K562 (cell line): ENCODE data around the gene THRSP. TPM values are rescaled to one million over a fixed set of nuclear protein-coding genes. Genes with fewer than 3 reads are reported as not detected.

Source experiments
- CCNT2 ChIP-seq: IDR thresholded peaks from 2 replicates; pipeline ENCODE4 v1.6.1; 2011; ENCODE audit warnings: borderline replicate concordance, low read depth, mild to moderate bottlenecking, moderate library complexity, mixed read lengths, low read length; ENCODE audit not compliant: insufficient read length; ENCODE audit errors: extremely low read depth
- EHMT2 ChIP-seq: fragments of 450-650 bp; IDR thresholded peaks from 2 replicates; pipeline ENCODE4 v1.6.1; 2018; ENCODE audit warnings: antibody characterized with exemption
- FOXJ2 ChIP-seq: fragments of 200-800 bp; sonication (Bioruptor generic); IDR thresholded peaks from 2 replicates; pipeline ENCODE4 v1.6.1; 2016; ENCODE audit warnings: missing genetic modification characterization, missing compliant biosample characterization
- GATAD2A ChIP-seq: fragments of 450-650 bp; IDR thresholded peaks from 2 replicates; pipeline ENCODE4 v1.6.1; 2017
- MECOM ChIP-seq: fragments of 250-450 bp; sonication (Bioruptor Pico); IDR thresholded peaks from 2 replicates; pipeline ENCODE4 v1.8.0; 2022; ENCODE audit warnings: inconsistent platforms
- NFIX ChIP-seq: fragments of 250-450 bp; sonication (Bioruptor Pico); IDR thresholded peaks from 2 replicates; pipeline ENCODE4 v1.4.0; 2020; ENCODE audit warnings: low read depth, mild to moderate bottlenecking, moderate library complexity
- POLR3A ChIP-seq: IDR thresholded peaks from 2 replicates; pipeline ENCODE4 v1.6.1; 2011; ENCODE audit warnings: borderline replicate concordance, mild to moderate bottlenecking, moderate library complexity; ENCODE audit not compliant: insufficient read length, insufficient read depth; ENCODE audit errors: extremely low read depth
- RHOXF2B ChIP-seq: fragments of 250-450 bp; sonication (Bioruptor Pico); conservative IDR thresholded peaks from 2 replicates; pipeline ENCODE4 v1.5.1; 2021
- SMARCE1 ChIP-seq: fragments of 450-650 bp; IDR thresholded peaks from 2 replicates; pipeline ENCODE4 v1.7.1; 2016; ENCODE audit warnings: mild to moderate bottlenecking
- SNIP1 ChIP-seq: fragments of 450-650 bp; IDR thresholded peaks from 2 replicates; pipeline ENCODE4 v1.7.1; 2017; ENCODE audit warnings: low read depth, mild to moderate bottlenecking
- TOE1 ChIP-seq, 2 experiments: fragments of 450-650 bp in 1 of 2; sonication (generic) in 1 of 2; formaldehyde crosslinking in 1 of 2; IDR thresholded peaks; 2 replicates each; pipeline versions ENCODE4 v1.7.1 to v1.8.0; 2016 to 2022; ENCODE audit warnings: borderline replicate concordance in 2 of 2, mild to moderate bottlenecking in 2 of 2, antibody characterized with exemption in 1 of 2, inconsistent platforms in 1 of 2, low read depth in 1 of 2, missing genetic modification reagents in 1 of 2, moderate library complexity in 1 of 2
- ZNF184 ChIP-seq: sonication (generic); formaldehyde crosslinking; IDR thresholded peaks from 2 replicates; pipeline ENCODE4 v1.5.0; 2020; ENCODE audit warnings: missing genetic modification reagents
- ZNF644 ChIP-seq: fragments of 200-800 bp; sonication (Bioruptor generic); IDR thresholded peaks from 2 replicates; pipeline ENCODE4 v1.6.1; 2016; ENCODE audit warnings: low read depth, missing genetic modification characterization, missing compliant biosample characterization
- polyA plus RNA-seq, 8 experiments: library from polyadenylated mRNA; depleted of rRNA in 4 of 8; stranded (reverse) in 5 of 8; unstranded in 3 of 8; fragments of >200 nt; fragmentation: Nextera tagmentation in 2 of 8; fragmentation: Illumina TruSeq in 1 of 8; extraction: Ambion mirVana in 2 of 8; extraction: Trizol in 1 of 8; gene quantifications; 2 replicates each; pipeline versions ENCODE4 v1.2.1 to v1.2.3, GENCODE V29; 2011 to 2014; ENCODE audit warnings: inconsistent platforms in 1 of 8, missing spikeins in 1 of 8
- total RNA-seq, 7 experiments: library from RNA; depleted of rRNA in 6 of 7; stranded (reverse); fragments of >200 nt in 6 of 7; fragmentation: Illumina TruSeq in 2 of 7; extraction: Trizol in 2 of 7; gene quantifications; 2 replicates each; pipeline versions ENCODE4 v1.2.1 to v1.2.3, GENCODE V29; 2011 to 2021; ENCODE audit warnings: low replicate concordance in 1 of 7
- TF ChIP-seq, protein P1 (sequence below): fragments of 200-800 bp; sonication (Bioruptor generic); IDR thresholded peaks from 2 replicates; pipeline ENCODE4 v1.6.1; 2017; ENCODE audit warnings: missing genetic modification characterization, missing compliant biosample characterization
- TF ChIP-seq, protein P2 (sequence below): fragments of 450-650 bp; formaldehyde crosslinking; conservative IDR thresholded peaks from 2 replicates; pipeline ENCODE4 v1.4.0; 2022; ENCODE audit warnings: mild to moderate bottlenecking, missing genetic modification characterization
- TF ChIP-seq, protein P3 (sequence below), 2 experiments: fragments of 450-650 bp in 1 of 2; IDR thresholded peaks; 2 replicates each; pipeline ENCODE4 v1.6.1; 2011 to 2017; ENCODE audit warnings: low read depth in 2 of 2, antibody characterized with exemption in 1 of 2, borderline replicate concordance in 1 of 2, low read length in 1 of 2, mild to moderate bottlenecking in 1 of 2, mixed read lengths in 1 of 2; ENCODE audit not compliant: control insufficient read depth in 1 of 2
- TF ChIP-seq, protein P4 (sequence below): fragments of 250-450 bp; sonication (Bioruptor Pico); IDR thresholded peaks from 2 replicates; pipeline ENCODE4 v1.5.0; 2021; ENCODE audit warnings: mild to moderate bottlenecking, moderate library complexity

Gene THRSP
- total and polyA plus RNA-seq, 9 of the 15 experiments (the other 6 are each of a cell fraction or from before 2014, with no cell fraction given): 0.23 to 0.56 (median 0.31) TPM; not detected in 2

DNA sequence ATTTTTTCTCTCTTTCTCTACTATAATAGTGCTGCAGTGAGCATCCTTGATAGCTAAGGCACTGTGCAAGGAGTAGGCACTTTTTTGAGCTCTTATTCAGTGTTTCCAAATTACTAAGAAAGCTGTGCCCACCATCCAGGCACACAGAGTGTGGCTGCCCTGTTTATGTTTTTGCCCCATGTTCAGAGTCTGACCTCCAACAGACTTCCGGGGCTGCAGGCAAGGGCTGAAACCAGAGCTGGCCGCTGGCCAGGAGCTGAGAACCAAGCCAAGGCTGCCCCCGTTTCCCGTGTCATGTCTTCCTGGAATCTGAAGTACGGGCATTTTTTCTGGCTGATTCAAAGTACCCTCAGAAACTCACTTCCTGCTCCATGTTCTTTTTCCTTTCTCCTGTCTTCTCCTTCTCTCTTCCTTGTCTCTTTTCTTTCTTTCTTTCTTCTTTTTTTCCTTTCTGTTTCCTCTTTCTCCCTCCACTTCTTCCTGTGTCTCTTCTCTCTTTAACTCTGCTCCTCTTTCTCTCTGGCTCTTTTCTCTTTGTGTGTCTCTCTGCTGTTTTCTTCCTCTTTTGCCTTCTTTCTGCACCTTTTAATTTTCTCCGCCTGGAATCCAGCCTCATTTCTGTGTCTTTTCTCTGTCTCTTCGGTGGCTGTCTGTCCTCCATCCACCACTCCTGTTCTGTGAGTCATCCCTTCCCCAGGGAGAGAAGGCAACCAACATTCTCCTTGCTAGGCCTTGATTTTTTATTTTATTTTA lies 23.6 kb upstream of the THRSP start (continued):
- TF ChIP-seq, protein P1, sequence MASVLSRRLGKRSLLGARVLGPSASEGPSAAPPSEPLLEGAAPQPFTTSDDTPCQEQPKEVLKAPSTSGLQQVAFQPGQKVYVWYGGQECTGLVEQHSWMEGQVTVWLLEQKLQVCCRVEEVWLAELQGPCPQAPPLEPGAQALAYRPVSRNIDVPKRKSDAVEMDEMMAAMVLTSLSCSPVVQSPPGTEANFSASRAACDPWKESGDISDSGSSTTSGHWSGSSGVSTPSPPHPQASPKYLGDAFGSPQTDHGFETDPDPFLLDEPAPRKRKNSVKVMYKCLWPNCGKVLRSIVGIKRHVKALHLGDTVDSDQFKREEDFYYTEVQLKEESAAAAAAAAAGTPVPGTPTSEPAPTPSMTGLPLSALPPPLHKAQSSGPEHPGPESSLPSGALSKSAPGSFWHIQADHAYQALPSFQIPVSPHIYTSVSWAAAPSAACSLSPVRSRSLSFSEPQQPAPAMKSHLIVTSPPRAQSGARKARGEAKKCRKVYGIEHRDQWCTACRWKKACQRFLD (CRISPR knock-in tag): peak; percentile 32; the same call in 1 of the 2 replicates
- TF ChIP-seq POLR3A: no peak
- TF ChIP-seq SNIP1: peak; percentile 62; the same call in 1 of the 2 replicates
- peak; percentile 91 for TF ChIP-seq GATAD2A
- peak; percentile 48; the same call in 1 of the 2 replicates for TF ChIP-seq ZNF644
- no peak for TF ChIP-seq CCNT2
- TF ChIP-seq FOXJ2: no peak
- TF ChIP-seq TOE1 (IDR thresholded peaks at IDR 0.05; ENCODE audit: borderline replicate concordance): peak; percentile 75; the same call in 1 of the 2 replicates
- TF ChIP-seq TOE1 (CRISPR knock-in tag; IDR thresholded peaks at IDR 0.05; ENCODE audit: borderline replicate concordance, low read depth): no peak
- TF ChIP-seq EHMT2: peak; percentile 85
- TF ChIP-seq, protein P2, sequence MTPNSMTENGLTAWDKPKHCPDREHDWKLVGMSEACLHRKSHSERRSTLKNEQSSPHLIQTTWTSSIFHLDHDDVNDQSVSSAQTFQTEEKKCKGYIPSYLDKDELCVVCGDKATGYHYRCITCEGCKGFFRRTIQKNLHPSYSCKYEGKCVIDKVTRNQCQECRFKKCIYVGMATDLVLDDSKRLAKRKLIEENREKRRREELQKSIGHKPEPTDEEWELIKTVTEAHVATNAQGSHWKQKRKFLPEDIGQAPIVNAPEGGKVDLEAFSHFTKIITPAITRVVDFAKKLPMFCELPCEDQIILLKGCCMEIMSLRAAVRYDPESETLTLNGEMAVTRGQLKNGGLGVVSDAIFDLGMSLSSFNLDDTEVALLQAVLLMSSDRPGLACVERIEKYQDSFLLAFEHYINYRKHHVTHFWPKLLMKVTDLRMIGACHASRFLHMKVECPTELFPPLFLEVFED (CRISPR knock-in tag): peak; percentile 93
- TF ChIP-seq, protein P3, sequence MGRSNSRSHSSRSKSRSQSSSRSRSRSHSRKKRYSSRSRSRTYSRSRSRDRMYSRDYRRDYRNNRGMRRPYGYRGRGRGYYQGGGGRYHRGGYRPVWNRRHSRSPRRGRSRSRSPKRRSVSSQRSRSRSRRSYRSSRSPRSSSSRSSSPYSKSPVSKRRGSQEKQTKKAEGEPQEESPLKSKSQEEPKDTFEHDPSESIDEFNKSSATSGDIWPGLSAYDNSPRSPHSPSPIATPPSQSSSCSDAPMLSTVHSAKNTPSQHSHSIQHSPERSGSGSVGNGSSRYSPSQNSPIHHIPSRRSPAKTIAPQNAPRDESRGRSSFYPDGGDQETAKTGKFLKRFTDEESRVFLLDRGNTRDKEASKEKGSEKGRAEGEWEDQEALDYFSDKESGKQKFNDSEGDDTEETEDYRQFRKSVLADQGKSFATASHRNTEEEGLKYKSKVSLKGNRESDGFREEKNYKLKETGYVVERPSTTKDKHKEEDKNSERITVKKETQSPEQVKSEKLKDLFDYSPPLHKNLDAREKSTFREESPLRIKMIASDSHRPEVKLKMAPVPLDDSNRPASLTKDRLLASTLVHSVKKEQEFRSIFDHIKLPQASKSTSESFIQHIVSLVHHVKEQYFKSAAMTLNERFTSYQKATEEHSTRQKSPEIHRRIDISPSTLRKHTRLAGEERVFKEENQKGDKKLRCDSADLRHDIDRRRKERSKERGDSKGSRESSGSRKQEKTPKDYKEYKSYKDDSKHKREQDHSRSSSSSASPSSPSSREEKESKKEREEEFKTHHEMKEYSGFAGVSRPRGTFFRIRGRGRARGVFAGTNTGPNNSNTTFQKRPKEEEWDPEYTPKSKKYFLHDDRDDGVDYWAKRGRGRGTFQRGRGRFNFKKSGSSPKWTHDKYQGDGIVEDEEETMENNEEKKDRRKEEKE (IDR thresholded peaks at IDR 0.05; ENCODE audit: borderline replicate concordance in 1 of 2, control insufficient read depth in 1 of 2, low read depth in 2 of 2, low read length in 1 of 2): peak in 1 of 2 experiments; percentile 85; a peak in 2 of 4 replicates
- no peak for TF ChIP-seq MECOM (CRISPR knock-in tag)
- no peak for TF ChIP-seq RHOXF2B (CRISPR knock-in tag)
- no peak for TF ChIP-seq ZNF184 (CRISPR knock-in tag)
- TF ChIP-seq NFIX (CRISPR knock-in tag): peak; percentile 46; the same call in 1 of the 2 replicates
- peak; percentile 90 for TF ChIP-seq SMARCE1
- TF ChIP-seq, protein P4, sequence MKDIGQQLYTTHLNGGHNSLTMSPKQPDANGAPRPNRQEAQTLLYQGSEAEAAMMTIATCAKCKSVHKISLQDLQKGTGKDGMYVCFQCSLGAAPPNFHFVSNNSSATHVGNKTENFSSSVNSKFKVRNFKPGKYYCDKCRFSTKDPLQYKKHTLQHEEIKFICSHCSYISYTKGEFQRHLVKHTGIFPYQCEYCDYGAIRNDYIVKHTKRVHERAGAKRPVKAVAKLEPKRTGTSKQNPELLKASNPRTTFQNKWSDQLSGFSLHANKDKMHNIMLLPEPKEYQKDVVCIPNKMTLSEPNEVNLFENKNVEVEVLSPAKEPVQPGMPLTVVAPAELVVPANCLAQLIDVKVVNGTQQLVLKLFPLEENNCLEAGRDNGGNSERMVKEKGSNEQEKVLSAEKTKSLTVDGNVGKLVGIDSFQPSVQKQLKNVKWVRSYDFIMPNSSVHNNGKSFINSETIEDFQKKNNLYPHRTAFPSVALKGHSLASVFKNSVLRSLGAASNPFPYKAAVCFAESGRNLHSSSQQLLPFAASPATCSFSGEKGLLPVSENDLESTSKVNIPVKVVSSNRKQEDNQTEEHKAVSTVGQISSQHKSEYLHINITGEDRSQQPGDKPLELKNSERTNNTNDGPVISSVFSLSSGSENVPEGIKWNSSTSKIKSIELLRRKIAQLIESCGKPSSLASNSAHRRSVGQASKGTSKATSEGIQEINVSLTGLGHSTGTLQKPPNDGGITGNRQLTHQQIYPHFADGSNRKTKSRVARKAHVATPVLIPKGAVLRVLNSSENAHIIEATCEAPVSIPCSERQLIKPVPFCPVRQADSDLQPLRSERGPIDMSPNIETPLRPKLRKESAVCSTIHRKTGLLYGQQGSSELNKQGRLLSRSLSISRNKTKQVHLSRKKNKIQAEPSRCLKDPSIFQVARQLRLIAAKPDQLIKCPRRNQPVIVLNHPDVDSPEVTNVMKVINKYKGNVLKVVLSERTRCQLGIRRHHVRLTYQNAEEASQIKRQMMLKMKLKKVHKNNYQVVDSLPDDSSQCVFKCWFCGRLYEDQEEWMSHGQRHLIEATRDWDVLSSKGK (CRISPR knock-in tag): no peak
